Lower leg skin (tissue), 3 donors: Measurements from ENCODE around the gene KRT13.

Experiments used
- POLR2A ChIP-seq, 2 donors: fragments of 450-650 bp; IDR thresholded peaks; one replicate each; pipeline ENCODE4 v1.6.1; 2016 to 2017; ENCODE audit warnings: antibody characterized with exemption in 2 of 2, mild to moderate bottlenecking in 1 of 2, moderate library complexity in 1 of 2
- TF ChIP-seq, protein P1 (sequence below), 3 donors: fragments of 450-650 bp; IDR thresholded peaks; one replicate each; pipeline ENCODE4 v1.5.1; 2016; ENCODE audit warnings: antibody characterized with exemption in 3 of 3, mild to moderate bottlenecking in 3 of 3, moderate library complexity in 2 of 3

DNA sequence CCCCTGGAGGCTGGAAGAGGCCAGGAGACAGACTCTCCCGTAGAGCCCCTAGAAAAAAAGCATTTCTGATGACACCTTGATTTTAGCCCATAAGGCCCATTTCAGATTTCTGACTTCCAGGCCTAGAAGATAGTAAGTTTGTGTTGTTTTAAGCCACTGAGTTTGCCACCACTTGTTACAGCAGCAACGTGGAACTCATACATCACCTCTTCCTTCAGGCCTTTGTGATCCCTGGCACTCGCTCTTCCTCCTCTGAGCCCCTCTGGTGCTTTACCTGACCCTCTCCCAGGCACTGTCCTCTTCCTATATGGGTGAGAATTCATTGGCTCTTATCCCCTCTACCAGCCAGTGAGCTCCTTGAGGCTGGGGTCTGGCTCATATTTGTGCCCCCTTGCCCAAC, 41.4 kb upstream of the KRT13 start:
- TF ChIP-seq POLR2A (IDR thresholded peaks at IDR 0.05): no peak
- TF ChIP-seq, protein P1, sequence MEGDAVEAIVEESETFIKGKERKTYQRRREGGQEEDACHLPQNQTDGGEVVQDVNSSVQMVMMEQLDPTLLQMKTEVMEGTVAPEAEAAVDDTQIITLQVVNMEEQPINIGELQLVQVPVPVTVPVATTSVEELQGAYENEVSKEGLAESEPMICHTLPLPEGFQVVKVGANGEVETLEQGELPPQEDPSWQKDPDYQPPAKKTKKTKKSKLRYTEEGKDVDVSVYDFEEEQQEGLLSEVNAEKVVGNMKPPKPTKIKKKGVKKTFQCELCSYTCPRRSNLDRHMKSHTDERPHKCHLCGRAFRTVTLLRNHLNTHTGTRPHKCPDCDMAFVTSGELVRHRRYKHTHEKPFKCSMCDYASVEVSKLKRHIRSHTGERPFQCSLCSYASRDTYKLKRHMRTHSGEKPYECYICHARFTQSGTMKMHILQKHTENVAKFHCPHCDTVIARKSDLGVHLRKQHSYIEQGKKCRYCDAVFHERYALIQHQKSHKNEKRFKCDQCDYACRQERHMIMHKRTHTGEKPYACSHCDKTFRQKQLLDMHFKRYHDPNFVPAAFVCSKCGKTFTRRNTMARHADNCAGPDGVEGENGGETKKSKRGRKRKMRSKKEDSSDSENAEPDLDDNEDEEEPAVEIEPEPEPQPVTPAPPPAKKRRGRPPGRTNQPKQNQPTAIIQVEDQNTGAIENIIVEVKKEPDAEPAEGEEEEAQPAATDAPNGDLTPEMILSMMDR (IDR thresholded peaks at IDR 0.05): no peak
